Tibial nerve (tissue), 4 donors: ENCODE data around the gene CEP19.

Experiments used
- EP300 ChIP-seq, 2 donors: sonication (generic); formaldehyde crosslinking; IDR thresholded peaks; one replicate each; pipeline ENCODE4 v1.6.1; 2017; ENCODE audit warnings: antibody characterized with exemption in 2 of 2, mild to moderate bottlenecking in 1 of 2
- TF ChIP-seq, protein P1 (sequence below), 5 experiments: fragments of 200-600 bp in 3 of 5; fragments of 450-650 bp in 2 of 5; sonication (generic) in 3 of 5; IDR thresholded peaks; one replicate each; pipeline ENCODE4 v1.5.1; 2016 to 2019; ENCODE audit warnings: antibody characterized with exemption in 5 of 5, mild to moderate bottlenecking in 3 of 5, moderate library complexity in 2 of 5

DNA sequence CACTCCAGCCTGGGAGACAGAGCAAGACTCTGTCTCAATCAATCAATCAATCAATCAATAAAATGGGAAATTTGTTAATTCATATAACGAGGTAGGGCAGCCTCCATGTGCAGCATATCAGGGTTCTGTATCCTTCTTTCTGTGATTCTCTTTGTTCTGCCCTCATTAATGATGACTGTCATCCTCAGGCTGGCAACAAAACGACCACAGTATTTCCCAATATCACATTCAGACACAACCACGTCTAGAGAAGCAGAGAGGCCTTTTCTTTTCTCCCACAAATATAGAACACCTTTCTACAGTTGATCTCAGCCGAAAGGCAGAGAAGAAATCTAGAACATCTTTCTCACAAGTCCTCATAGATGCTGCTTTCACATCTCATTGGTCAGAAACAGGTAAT, 11.2 kb downstream of the CEP19 start:
- TF ChIP-seq EP300 (IDR thresholded peaks at IDR 0.05), result no peak
- TF ChIP-seq, protein P1, sequence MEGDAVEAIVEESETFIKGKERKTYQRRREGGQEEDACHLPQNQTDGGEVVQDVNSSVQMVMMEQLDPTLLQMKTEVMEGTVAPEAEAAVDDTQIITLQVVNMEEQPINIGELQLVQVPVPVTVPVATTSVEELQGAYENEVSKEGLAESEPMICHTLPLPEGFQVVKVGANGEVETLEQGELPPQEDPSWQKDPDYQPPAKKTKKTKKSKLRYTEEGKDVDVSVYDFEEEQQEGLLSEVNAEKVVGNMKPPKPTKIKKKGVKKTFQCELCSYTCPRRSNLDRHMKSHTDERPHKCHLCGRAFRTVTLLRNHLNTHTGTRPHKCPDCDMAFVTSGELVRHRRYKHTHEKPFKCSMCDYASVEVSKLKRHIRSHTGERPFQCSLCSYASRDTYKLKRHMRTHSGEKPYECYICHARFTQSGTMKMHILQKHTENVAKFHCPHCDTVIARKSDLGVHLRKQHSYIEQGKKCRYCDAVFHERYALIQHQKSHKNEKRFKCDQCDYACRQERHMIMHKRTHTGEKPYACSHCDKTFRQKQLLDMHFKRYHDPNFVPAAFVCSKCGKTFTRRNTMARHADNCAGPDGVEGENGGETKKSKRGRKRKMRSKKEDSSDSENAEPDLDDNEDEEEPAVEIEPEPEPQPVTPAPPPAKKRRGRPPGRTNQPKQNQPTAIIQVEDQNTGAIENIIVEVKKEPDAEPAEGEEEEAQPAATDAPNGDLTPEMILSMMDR (IDR thresholded peaks at IDR 0.05), result no peak
